GM21360 (cell line): ENCODE measurements around the gene RTP3.
"Not testable (repeated sequence)": the region's sequence is repeated elsewhere in the genome, so short reads cannot be mapped to it uniquely, and the experiment has no call there.

Experiments used
- ATAC-seq: cut with Tn5 transposase; IDR thresholded peaks from one replicate; pipeline ENCODE4 v1.9.1; 2021; ENCODE audit warnings: mild to moderate bottlenecking, moderate library complexity; ENCODE audit not compliant: unreplicated experiment

Gene RTP3

GRCh38 chr3:46489875-46490274, 7.9 kb upstream of the RTP3 start:
- no peak for ATAC-seq

GRCh38 chr3:46490338-46491084, 7.3 kb upstream of the RTP3 start:
- no peak for ATAC-seq

GRCh38 chr3:46491089-46492070, 6.4 kb upstream of the RTP3 start:
- ATAC-seq: no peak

GRCh38 chr3:46492890-46493547, 4.8 kb upstream of the RTP3 start:
- no peak for ATAC-seq

- not testable (repeated sequence) for ATAC-seq
These were observed 3.3 kb upstream of the RTP3 start for GRCh38 chr3:46494491-46494890.

- no peak for ATAC-seq
These were observed 1.8 kb upstream of the RTP3 start for GRCh38 chr3:46495901-46496456.

- no peak for ATAC-seq
These were observed 825 bp upstream of the RTP3 start for GRCh38 chr3:46496746-46497555.

- ATAC-seq: no peak
These were observed 1.2 kb downstream of the RTP3 start for GRCh38 chr3:46498916-46499519.

GRCh38 chr3:46500656-46501635, 3.2 kb downstream of the RTP3 start:
- no peak for ATAC-seq

GRCh38 chr3:46501702-46502101, 3.9 kb downstream of the RTP3 start:
- ATAC-seq: no peak

- ATAC-seq: no peak
These were observed 5.6 kb downstream of the RTP3 start for GRCh38 chr3:46503200-46503874.

GRCh38 chr3:46504789-46505188, 7.0 kb downstream of the RTP3 start:
- ATAC-seq: no peak

GRCh38 chr3:46505953-46506352, 8.2 kb downstream of the RTP3 start:
- no peak for ATAC-seq

GRCh38 chr3:46506526-46506925, 8.8 kb downstream of the RTP3 start:
- ATAC-seq: no peak

- ATAC-seq: no peak
These were observed 11.2 kb downstream of the RTP3 start for GRCh38 chr3:46508850-46509591.

- no peak for ATAC-seq
These were observed 11.9 kb downstream of the RTP3 start for GRCh38 chr3:46509661-46510187.

- ATAC-seq: no peak
These were observed 14.5 kb downstream of the RTP3 start for GRCh38 chr3:46512191-46512749.
